Measurements from ENCODE around the gene GTF2I. TPM values are rescaled to one million over a fixed set of nuclear protein-coding genes. Genes with fewer than 3 reads are reported as not detected.
"Not testable (repeated sequence)": the region's sequence is repeated elsewhere in the genome, so short reads cannot be mapped to it uniquely, and the experiment has no call there.

The GTF2I gene
- total RNA-seq, 1 experiment from 2014 or later: 357 TPM

DNA sequence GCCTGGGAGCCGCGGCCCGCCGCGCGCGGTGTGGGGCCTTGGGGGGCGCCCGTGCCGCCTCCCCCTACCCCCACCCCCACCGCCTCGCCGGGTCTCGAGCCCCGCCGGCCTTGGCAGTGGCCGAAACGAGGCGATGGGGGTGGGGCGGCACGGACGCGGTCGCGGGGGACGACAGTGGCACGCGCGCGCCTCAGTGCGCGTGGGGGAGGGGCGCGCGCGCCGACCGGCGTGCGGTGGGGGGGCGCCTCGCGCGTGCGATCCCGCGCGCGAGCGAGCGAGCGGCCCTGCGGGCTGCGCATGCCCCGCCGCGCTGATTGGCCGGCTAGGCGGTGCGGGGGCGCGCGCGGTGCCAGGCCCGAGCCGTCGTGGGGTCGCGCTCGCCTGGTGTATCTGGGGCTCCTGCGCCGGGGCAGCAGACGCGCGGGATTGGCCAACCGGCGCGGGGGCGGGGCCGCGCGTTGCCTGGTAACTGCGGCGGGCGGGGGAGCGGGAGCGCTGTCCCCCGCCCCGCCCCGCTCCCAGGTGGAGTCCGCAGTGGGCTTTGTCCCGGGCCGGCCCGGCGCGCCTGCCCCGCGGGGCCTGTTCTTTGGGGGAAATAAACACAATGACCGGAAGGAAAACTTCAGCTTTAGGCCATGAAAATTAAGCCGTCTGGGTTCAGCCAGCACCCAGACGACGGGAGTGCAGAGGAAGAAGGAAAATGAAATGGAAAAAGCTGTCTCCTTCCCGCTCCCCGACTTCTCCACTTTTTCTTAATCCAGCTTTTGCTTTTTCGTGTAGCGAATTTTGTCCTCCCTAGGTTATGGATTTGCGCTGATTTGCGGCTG, 873 bp downstream of the GTF2I start:
- Histone ChIP-seq H4K91ac (ENCODE audit: insufficient read length, low read depth, low read length) (no peak overlapping the region), H2AK5ac (ENCODE audit: insufficient read length, low read length) (no peak overlapping the region), H2BK120ac (ENCODE audit: low read depth, low read length, poor library complexity, severe bottlenecking) (no peak overlapping the region), H2BK5ac (ENCODE audit: insufficient read length, low read length) (no peak overlapping the region), H3K14ac (ENCODE audit: insufficient read depth, low read length) (peak overlapping the region; percentile 75; the same call in 1 of the 2 replicates), H3K4me1 (ENCODE audit: insufficient read depth, low read length) (peaks cover 4% of the 10 kb centered on the region; the same call in 1 of the 2 replicates), H3K23me2 (ENCODE audit: insufficient read length, low read depth, low read length, poor library complexity, severe bottlenecking) (peaks cover 12% of the 10 kb centered on the region), H3K9ac (ENCODE audit: extremely low read depth, insufficient read length, low read length) (peak overlapping the region; percentile 89), H3K4ac (ENCODE audit: low read depth, low read length) (no peak overlapping the region; the same call in 1 of the 2 replicates), H2BK12ac (ENCODE audit: insufficient read length, low read depth, low read length) (no peak overlapping the region), H3K79me2 (ENCODE audit: insufficient read depth, low read length) (peaks cover 20% of the 10 kb centered on the region; the same call in 1 of the 2 replicates), H2BK20ac (ENCODE audit: low read depth, low read length, poor library complexity, severe bottlenecking) (no peak overlapping the region), H3K23ac (ENCODE audit: insufficient read length, low read depth, low read length) (no peak overlapping the region), H3K18ac (ENCODE audit: insufficient read length, low read depth, low read length) (peak overlapping the region; percentile 32), H4K8ac (replicated peaks; ENCODE audit: insufficient read length, low read depth, low read length) (no peak overlapping the region), H2BK15ac (ENCODE audit: low read depth, low read length) (no peak overlapping the region), H3K56ac (ENCODE audit: insufficient read length, low read depth, low read length) (no peak overlapping the region), H3K27ac (ENCODE audit: insufficient read length, low read depth, low read length) (peak overlapping the region; percentile 79), H4K5ac (ENCODE audit: insufficient read length, low read depth, low read length) (no peak overlapping the region), H3K27me3 (ENCODE audit: insufficient read depth, low read length) (no peaks in the 10 kb centered on the region), H3K9me3 (ENCODE audit: control insufficient read depth, low read depth, low read length) (no peaks in the 10 kb centered on the region), H3K4me2 (ENCODE audit: insufficient read depth, insufficient read length, low read length) (peak overlapping the region; percentile 90), H3T11ph (ENCODE audit: low read length) (no peak overlapping the region), H4K20me1 (ENCODE audit: control insufficient read depth, insufficient read depth, insufficient read length) (no peaks in the 10 kb centered on the region), H3K79me1 (ENCODE audit: insufficient read depth, low read depth, low read length, poor library complexity, severe bottlenecking) (no peaks in the 10 kb centered on the region), H2AFZ (ENCODE audit: low read length) (no peak overlapping the region)
- no CpG with 5 or more reads among the region's 108 CpGs for WGBS (ENCODE audit: extremely low coverage, insufficient read length, low lambda C conversion rate)
- Mint-ChIP-seq H3K27me3 (ENCODE audit: low read depth) (no peaks in the 10 kb centered on the region), H3K4me3 (peak overlapping the region; percentile 88 to 93), H3K36me3 (ENCODE audit: insufficient read depth in 1 of 3, low read depth in 3 of 3) (peaks cover 8 to 28% (median 16%) of the 10 kb centered on the region in 3 experiments), H3K9me3 (no peaks in the 10 kb centered on the region; a peak in 1 of 5 replicates), H3K27ac (peak overlapping the region; percentile 96 to 99 (median 99)), H3K4me1 (peaks cover 49 to 65% of the 10 kb centered on the region in 2 experiments)
- TF ChIP-seq, protein P1, sequence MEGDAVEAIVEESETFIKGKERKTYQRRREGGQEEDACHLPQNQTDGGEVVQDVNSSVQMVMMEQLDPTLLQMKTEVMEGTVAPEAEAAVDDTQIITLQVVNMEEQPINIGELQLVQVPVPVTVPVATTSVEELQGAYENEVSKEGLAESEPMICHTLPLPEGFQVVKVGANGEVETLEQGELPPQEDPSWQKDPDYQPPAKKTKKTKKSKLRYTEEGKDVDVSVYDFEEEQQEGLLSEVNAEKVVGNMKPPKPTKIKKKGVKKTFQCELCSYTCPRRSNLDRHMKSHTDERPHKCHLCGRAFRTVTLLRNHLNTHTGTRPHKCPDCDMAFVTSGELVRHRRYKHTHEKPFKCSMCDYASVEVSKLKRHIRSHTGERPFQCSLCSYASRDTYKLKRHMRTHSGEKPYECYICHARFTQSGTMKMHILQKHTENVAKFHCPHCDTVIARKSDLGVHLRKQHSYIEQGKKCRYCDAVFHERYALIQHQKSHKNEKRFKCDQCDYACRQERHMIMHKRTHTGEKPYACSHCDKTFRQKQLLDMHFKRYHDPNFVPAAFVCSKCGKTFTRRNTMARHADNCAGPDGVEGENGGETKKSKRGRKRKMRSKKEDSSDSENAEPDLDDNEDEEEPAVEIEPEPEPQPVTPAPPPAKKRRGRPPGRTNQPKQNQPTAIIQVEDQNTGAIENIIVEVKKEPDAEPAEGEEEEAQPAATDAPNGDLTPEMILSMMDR (conservative IDR thresholded peaks at IDR 0.05): no peak
- DNase-seq: peak; percentile 96

GRCh38 chr7:74660202-74660601, 2.7 kb downstream of the GTF2I start:
- not testable (repeated sequence) for DNase-seq; H2BK5ac ChIP-seq (ENCODE audit: insufficient read length, low read length); H2AK5ac ChIP-seq (ENCODE audit: insufficient read length, low read length); H3K4ac ChIP-seq (ENCODE audit: low read depth, low read length); H2BK12ac ChIP-seq (ENCODE audit: insufficient read length, low read depth, low read length); H3K9me3 Mint-ChIP-seq; H4K8ac ChIP-seq (replicated peaks; ENCODE audit: insufficient read length, low read depth, low read length); H2BK120ac ChIP-seq (ENCODE audit: low read depth, low read length, poor library complexity, severe bottlenecking); H3K56ac ChIP-seq (ENCODE audit: insufficient read length, low read depth, low read length); H2BK20ac ChIP-seq (ENCODE audit: low read depth, low read length, poor library complexity, severe bottlenecking); H3K27me3 Mint-ChIP-seq (ENCODE audit: low read depth); H4K91ac ChIP-seq (ENCODE audit: insufficient read length, low read depth, low read length); H4K5ac ChIP-seq (ENCODE audit: insufficient read length, low read depth, low read length); H3K27me3 ChIP-seq (ENCODE audit: insufficient read depth, low read length); H4K20me1 ChIP-seq (ENCODE audit: control insufficient read depth, insufficient read depth, insufficient read length); H2BK15ac ChIP-seq (ENCODE audit: low read depth, low read length); H3K9me3 ChIP-seq (ENCODE audit: control insufficient read depth, low read depth, low read length); H3K23ac ChIP-seq (ENCODE audit: insufficient read length, low read depth, low read length); H3T11ph ChIP-seq (ENCODE audit: low read length); H3K79me1 ChIP-seq (ENCODE audit: insufficient read depth, low read depth, low read length, poor library complexity, severe bottlenecking); H3K4me1 ChIP-seq (ENCODE audit: insufficient read depth, low read length); H2AFZ ChIP-seq (ENCODE audit: low read length)
- H3K79me2 ChIP-seq (ENCODE audit: insufficient read depth, low read length): peaks cover 30% of the 10 kb centered on the region; the same call in 1 of the 2 replicates
- H3K18ac ChIP-seq (ENCODE audit: insufficient read length, low read depth, low read length): peak overlapping the region; percentile 79
- H3K9ac ChIP-seq (ENCODE audit: extremely low read depth, insufficient read length, low read length): peak overlapping the region; percentile 46
- peak overlapping the region; percentile 30 for H3K4me2 ChIP-seq (ENCODE audit: insufficient read depth, insufficient read length, low read length)
- no CpG with 5 or more reads among the region's 18 CpGs for WGBS (ENCODE audit: extremely low coverage, insufficient read length, low lambda C conversion rate)
- peak overlapping the region; percentile 53; the same call in 1 of the 2 replicates for H3K14ac ChIP-seq (ENCODE audit: insufficient read depth, low read length)
- H3K4me1 Mint-ChIP-seq: peaks cover 56 to 72% of the 10 kb centered on the region in 2 experiments
- H3K27ac ChIP-seq (ENCODE audit: insufficient read length, low read depth, low read length): peak overlapping the region; percentile 75
- H3K36me3 Mint-ChIP-seq (ENCODE audit: insufficient read depth in 1 of 3, low read depth in 3 of 3): peaks cover 10 to 38% (median 23%) of the 10 kb centered on the region in 3 experiments
- H3K27ac Mint-ChIP-seq: peak overlapping the region; percentile 96 to 99 (median 99)
- H3K4me3 Mint-ChIP-seq: peak overlapping the region; percentile 88 to 93
- peaks cover 12% of the 10 kb centered on the region for H3K23me2 ChIP-seq (ENCODE audit: insufficient read length, low read depth, low read length, poor library complexity, severe bottlenecking)

Measured in H9 (cell line).